Heart right ventricle (tissue), 16 donors: Measurements from ENCODE around the gene HMGCL. TPM values are rescaled to one million over a fixed set of nuclear protein-coding genes. Genes with fewer than 3 reads are reported as not detected.

ENCODE experiments used
- ATAC-seq, 8 donors: fragments of 200-7000 bp; cut with Tn5 transposase; one replicate each; pipeline ENCODE4 v1.9.1; 2020; ENCODE audit warnings: mild to moderate bottlenecking in 8 of 8, moderate library complexity in 8 of 8, moderate number of reproducible peaks in 1 of 8
- DNase-seq, 2 donors: peaks; one replicate each; pipeline ENCODE4 v3.0.0-alpha.2; 2020
- H3K27ac ChIP-seq, 10 donors: fragments of 200-600 bp; sonication (generic) in 2 of 10; one replicate each; pipeline versions ENCODE4 v1.5.0 to v1.8.0; 2020 to 2022; ENCODE audit warnings: mild to moderate bottlenecking in 3 of 10
- H3K27me3 ChIP-seq, 7 donors: fragments of 200-600 bp; one replicate each; pipeline ENCODE4 v1.8.0; 2021 to 2022; ENCODE audit warnings: mild to moderate bottlenecking in 2 of 7
- H3K36me3 ChIP-seq, 9 donors: fragments of 200-600 bp; sonication (generic) in 1 of 9; one replicate each; pipeline versions ENCODE4 v1.5.0 to v1.8.0; 2020 to 2022; ENCODE audit warnings: mild to moderate bottlenecking in 2 of 9
- H3K4me1 ChIP-seq, 9 donors: fragments of 200-600 bp; sonication (generic) in 1 of 9; one replicate each; pipeline versions ENCODE4 v1.5.0 to v1.8.0; 2020 to 2022; ENCODE audit warnings: mild to moderate bottlenecking in 4 of 9
- H3K4me3 ChIP-seq, 10 donors: fragments of 200-600 bp; sonication (generic) in 2 of 10; one replicate each; pipeline versions ENCODE4 v1.5.0 to v1.8.0; 2020 to 2022; ENCODE audit warnings: mild to moderate bottlenecking in 7 of 10, moderate library complexity in 2 of 10
- H3K9me3 ChIP-seq, 11 donors: fragments of 200-600 bp in 10 of 11; sonication (generic) in 2 of 11; one replicate each; pipeline versions ENCODE4 v1.5.0 to v1.8.0; 2013 to 2022; ENCODE audit warnings: mild to moderate bottlenecking in 2 of 11, control low read depth in 1 of 11, moderate library complexity in 1 of 11
- CTCF ChIP-seq, 9 donors: fragments of 200-600 bp; sonication (generic) in 2 of 9; IDR thresholded peaks; one replicate each; pipeline versions ENCODE4 v1.5.0 to v1.8.0; 2021 to 2022; ENCODE audit warnings: antibody characterized with exemption in 9 of 9, mild to moderate bottlenecking in 5 of 9, moderate library complexity in 1 of 9
- whole genome bisulfite sequencing, 2 donors: extraction: QIAGEN DNeasy Blood & Tissue Kit; methylation state at CpG; one replicate each; pipeline ENCODE4 v1.1.7; 2013; ENCODE audit warnings: inconsistent platforms in 1 of 2; 5-methylcytosine and 5-hydroxymethylcytosine counted together
- intact Hi-C, 10 donors: fragments of 100-400 bp; cut with DNase I; formaldehyde crosslinking; loops; one replicate each; pipeline versions ENCODE4 v1.11.1 to v1.14.2; 2022
- polyA plus RNA-seq, 2 donors: library from polyadenylated mRNA; stranded (reverse); fragments of 200-250 nt; gene quantifications; one replicate each; pipeline ENCODE4 v1.2.3, GENCODE V29; 2013
- total RNA-seq, 10 donors: library from RNA; stranded (reverse); fragmentation: NEBNext Ultra II Directional in 3 of 10; extraction: Animal tissue kit (Norgen Biotek cat#: 25700) in 3 of 10; gene quantifications; one replicate each; pipeline versions ENCODE4 v1.2.1 to v1.2.4, GENCODE V29; 2021 to 2023
- donor health status: Arrhythmogenic right ventricular cardiomyopathy.
- donor health status: ischemic (EF 13 %, LVEDD 7.1; RV severe dilation, severe dysfunction).
- donor health status: healthy with polysubstance abuse.
- donor health status: DM: no; HTN: yes; CAD: no.
- donor health status: DM: no; HTN: no; CAD: no.
- donor health status: ischemic (EF 25% LVEDD 6.9; RV normal size, moderate dysfunction).
- donor health status: ischemic (EF 25% LVEDD 5.7; RV mildly dilated, moderate dysfunction).
- donor health status: healthy.
- donor health status: DM: yes; HTN: yes; CAD: no.
- donor health status: Ischemic cardiomyopathy.
- donor health status: ischemic (EF 35%, LVEDD 5.7; RV mildly dilated, moderate dysfunction).
- donor health status: nonischemic (EF 11% LVEDD 7.7; RV severe dilation, severe dysfunction).
- donor health status: DM: yes; HTN: yes; CAD: no.
- donor health status: PGD.
- donor health status: ischemic (EF 29% LVEDD 5.4; RV normal size, mild dysfunction).
- donor health status: nonischemic (EF 23%, LVEDD 6.1; RV moderate dilation, normal function).

HMGCL gene
- total and polyA plus RNA-seq, 12 donors: 25.7 to 44.3 (median 37.0) TPM

GRCh38 chr1:23816906-23817305, 8.3 kb downstream of the HMGCL start:
- ATAC-seq: no peak
- Histone ChIP-seq H3K27me3 (no peaks in the 10 kb centered on the region), H3K4me1 (no peaks in the 10 kb centered on the region), H3K9me3 (no peaks in the 10 kb centered on the region), H3K36me3 (peaks cover 0 to 85% (median 52%) of the 10 kb centered on the region in 9 donors), H3K27ac (no peak overlapping the region), H3K4me3 (no peak overlapping the region)
- no peak for TF ChIP-seq CTCF (IDR thresholded peaks at IDR 0.05)
- no peak for DNase-seq
- intact Hi-C loops: loop anchor here in 4 of 10 donors (10.0 kb wide), 3 partner anchors 48 to 98 kb away; partner anchors contain the start of genes FUCA1 (in 3 of the 4) and CNR2 (in 1 of the 4)

GRCh38 chr1:23816361-23816760, 8.9 kb downstream of the HMGCL start:
- Histone ChIP-seq H3K4me1 (peaks cover 0 to 1% (median 0%) of the 10 kb centered on the region in 9 donors), H3K27me3 (no peaks in the 10 kb centered on the region), H3K4me3 (no peak overlapping the region), H3K36me3 (peaks cover 0 to 90% (median 58%) of the 10 kb centered on the region in 9 donors), H3K9me3 (no peaks in the 10 kb centered on the region), H3K27ac (no peak overlapping the region)
- 97 to 99% methylated on average over 3 of the region's 3 CpGs for WGBS, 2 donors
- intact Hi-C loops: loop anchor here in 4 of 10 donors (10.0 kb wide), 3 partner anchors 48 to 98 kb away; partner anchors contain the start of genes FUCA1 (in 3 of the 4) and CNR2 (in 1 of the 4)
- no peak for ATAC-seq
- TF ChIP-seq CTCF (IDR thresholded peaks at IDR 0.05): no peak
- no peak for DNase-seq

GRCh38 chr1:23814016-23814415, 11.2 kb downstream of the HMGCL start:
- Histone ChIP-seq H3K9me3 (no peaks in the 10 kb centered on the region), H3K27me3 (no peaks in the 10 kb centered on the region), H3K27ac (no peak overlapping the region), H3K4me1 (peaks cover 0 to 20% (median 0%) of the 10 kb centered on the region in 9 donors), H3K4me3 (no peak overlapping the region), H3K36me3 (peaks cover 0 to 82% (median 59%) of the 10 kb centered on the region in 9 donors)
- intact Hi-C loops: loop anchor here in 8 of 10 donors (5.0 to 10.0 kb wide), 5 partner anchors 51 to 103 kb away; partner anchors contain the start of genes FUCA1 (in 6 of the 8) and CNR2 (in 1 of the 8)
- TF ChIP-seq CTCF (IDR thresholded peaks at IDR 0.05): no peak
- WGBS, 2 donors: 94 to 95% methylated on average over 4 of the region's 4 CpGs
- ATAC-seq (no peak), DNase-seq (no peak)

- intact Hi-C loops: loop anchor here in 9 of 10 donors (2.0 to 10.0 kb wide), 6 partner anchors 54 to 106 kb away; partner anchors contain the start of genes FUCA1 (in 7 of the 9) and CNR2 (in 1 of the 9)
- Histone ChIP-seq H3K27ac (no peak overlapping the region), H3K36me3 (peaks cover 0 to 78% (median 37%) of the 10 kb centered on the region in 9 donors), H3K27me3 (no peaks in the 10 kb centered on the region), H3K4me1 (peaks cover 0 to 27% (median 0%) of the 10 kb centered on the region in 9 donors), H3K9me3 (no peaks in the 10 kb centered on the region), H3K4me3 (no peak overlapping the region)
- peak in 8 of 9 donors; percentile 23 to 79 (median 54) for TF ChIP-seq CTCF (IDR thresholded peaks at IDR 0.05)
- 71 to 77% methylated on average over 3 of the region's 3 CpGs for WGBS, 2 donors
- peak; percentile 36 to 85 (median 71) for ATAC-seq
- peak in 1 of 2 donors; percentile 49 for DNase-seq
Observed at GRCh38 chr1:23810818-23811540, 14.2 kb downstream of the HMGCL start.
